ENCODE results near the gene CACNA1D.
A peak's percentile ranks its signal among the peaks of the same experiment; 100 is the strongest.

CACNA1D gene

DNA sequence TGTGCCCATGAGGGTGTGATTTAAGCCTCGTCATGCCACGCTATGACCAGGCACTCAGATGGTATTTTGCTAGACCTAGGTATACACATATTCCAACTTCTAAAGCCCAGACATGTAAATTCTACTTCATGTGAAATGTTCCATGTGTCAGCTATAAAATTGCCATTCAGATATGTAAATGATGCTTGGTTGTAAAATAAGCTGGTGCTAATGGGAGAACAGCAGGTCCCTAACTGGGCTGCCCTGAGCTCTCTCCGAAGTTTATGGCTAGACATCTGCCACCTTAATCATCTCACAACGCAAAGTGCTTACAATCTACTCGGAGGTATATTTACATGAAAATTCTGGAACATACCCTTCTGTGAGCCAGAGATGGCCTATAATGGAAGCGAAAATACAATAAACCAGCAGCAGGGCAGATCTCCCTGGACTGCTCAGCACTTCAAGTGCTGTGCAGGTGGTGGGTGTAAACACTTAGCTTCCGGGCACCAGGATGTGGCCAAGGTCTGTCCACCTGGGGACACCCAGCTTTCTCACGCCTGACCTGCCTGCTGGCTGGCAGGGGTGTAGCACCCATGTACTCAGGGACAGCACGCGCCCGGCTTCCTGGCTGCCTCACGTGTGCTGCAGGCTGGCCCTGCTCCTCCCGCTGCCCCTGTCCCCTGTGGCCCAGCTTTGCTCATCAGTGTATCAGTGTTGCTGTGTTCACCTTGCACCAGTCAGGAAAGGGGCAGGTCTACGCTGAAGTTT, 269.8 kb downstream of the CACNA1D start:
- DNase-seq, result no peak

- no peak for DNase-seq
These were observed 271.3 kb downstream of the CACNA1D start for GRCh38 chr3:53765753-53766152.

DNA sequence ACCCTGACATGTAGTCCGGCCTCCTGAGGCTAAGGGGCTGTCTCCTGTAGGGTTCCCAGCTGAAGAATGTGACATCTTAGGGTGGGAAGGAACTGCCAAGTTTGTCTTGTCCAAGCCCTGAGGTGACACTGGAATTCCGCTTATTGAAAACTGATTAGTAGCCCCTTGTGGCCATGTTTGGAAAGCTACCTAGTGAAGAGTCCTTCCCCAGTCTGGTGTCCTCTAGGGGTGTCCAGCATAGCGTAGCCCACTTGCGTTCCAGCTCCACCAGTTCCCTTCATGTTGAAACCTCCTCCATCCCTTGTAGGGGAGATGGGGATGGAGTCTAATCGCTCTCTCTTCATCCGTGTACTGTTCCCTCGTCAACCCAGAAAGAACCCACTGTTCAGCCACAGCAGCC, 272.3 kb downstream of the CACNA1D start:
- DNase-seq, result no peak

DNA sequence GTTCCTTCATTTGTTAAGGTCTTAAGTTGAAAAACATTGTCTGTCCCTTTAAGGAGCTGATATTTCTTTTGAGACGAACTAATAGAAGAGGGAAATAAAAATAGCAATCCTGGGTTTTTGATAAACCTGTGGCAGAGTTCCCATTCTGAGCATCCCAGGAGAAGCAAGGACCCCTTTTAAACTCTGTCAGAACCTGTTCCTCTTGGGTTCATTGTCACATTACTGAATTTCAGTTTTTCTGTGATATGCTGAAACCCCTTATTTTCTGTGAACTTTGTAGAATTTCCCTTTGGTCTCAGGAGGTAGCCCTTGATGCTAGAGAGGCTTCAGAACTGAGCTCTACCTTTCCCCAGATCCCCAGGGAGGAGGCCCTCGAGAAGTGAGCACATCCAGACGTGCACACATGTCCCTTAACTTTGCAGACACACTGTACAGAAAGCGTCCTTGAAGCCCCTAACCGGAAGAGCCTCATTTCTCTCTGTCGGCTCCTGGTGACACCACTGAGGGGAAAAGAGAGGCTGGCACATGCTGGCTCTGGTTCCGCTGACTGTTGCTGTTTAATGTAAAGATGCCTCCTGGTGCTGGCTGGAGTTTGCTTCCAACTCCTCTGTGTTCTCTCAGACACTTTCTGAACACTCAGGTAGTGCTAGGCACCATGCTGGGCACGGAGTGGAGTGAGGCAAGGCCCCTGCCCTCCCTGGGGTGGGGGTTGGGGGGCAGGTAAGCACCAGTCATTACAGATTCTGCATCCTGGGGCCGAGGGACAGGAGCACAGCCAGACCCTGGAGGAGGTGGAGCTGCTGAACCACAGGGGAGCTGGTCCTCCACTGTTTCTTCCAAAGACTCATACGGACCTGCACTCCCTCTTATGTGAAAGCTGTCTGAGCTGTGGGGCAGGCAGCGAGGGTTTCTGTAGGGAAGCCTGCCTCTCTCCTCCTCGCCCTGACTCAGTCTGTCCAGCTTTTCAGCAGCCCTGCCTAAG, 274.4 kb downstream of the CACNA1D start:
- no peak for DNase-seq

- DNase-seq, result no peak
These were observed 278.2 kb downstream of the CACNA1D start for GRCh38 chr3:53772562-53772961.

DNA sequence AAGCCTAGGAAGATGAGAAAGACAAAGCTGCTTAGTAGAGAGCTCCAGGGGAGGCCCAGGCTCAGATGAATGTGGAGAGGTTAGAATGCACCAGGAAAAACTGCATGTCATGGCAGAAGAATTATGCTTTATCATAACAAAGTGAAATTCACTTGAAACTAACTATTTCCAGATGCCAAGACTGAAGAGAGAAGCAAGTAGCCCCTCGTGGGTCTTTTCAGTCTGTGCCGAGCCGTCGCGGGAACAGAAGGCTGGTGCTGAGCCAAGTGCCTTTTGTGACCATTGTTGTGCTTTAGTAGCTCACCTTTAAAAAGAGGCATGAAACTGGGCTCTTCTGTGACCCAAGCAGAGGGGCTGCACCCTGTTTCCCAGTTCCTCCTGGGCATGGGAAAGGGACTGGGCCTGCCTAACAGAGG, 278.6 kb downstream of the CACNA1D start:
- peak; percentile 87 for DNase-seq

GRCh38 chr3:53773611-53774368, 279.4 kb downstream of the CACNA1D start:
- peak; percentile 92 for DNase-seq

DNA sequence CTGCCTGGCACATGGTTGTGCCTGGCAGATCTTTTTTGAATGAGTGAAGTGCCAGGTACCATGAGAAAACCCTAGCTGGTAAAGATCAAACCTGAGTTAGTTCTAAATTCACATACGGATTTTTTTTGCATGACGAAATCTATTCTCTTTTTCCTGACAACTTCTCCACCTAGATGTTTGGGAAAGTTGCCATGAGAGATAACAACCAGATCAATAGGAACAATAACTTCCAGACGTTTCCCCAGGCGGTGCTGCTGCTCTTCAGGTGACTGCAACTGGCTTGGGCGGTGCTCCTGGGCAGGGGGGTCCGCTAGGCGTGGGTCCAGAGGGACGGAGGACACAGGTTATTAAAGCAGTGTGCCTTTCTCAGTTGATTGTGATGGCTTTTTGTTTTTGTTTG, 280.0 kb downstream of the CACNA1D start:
- DNase-seq, result no peak

- DNase-seq, result no peak
These were observed 280.6 kb downstream of the CACNA1D start for GRCh38 chr3:53775018-53775417.

DNA sequence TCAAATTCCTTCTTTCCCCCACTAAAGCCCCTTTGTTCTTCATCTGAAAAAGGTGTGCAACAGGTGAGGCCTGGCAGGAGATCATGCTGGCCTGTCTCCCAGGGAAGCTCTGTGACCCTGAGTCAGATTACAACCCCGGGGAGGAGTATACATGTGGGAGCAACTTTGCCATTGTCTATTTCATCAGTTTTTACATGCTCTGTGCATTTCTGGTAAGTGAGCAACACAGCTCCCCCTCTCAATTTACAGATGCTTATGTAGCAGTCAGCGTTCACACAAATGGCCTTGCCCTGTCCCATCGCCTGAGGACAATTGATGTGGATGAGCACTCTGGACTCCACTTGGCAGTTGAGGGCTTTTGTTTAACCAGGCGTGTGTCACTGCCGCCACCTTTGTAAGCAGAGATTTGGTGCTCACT, 281.4 kb downstream of the CACNA1D start:
- peak; percentile 43 for DNase-seq

GRCh38 chr3:53776494-53777101, 282.2 kb downstream of the CACNA1D start:
- DNase-seq, result peak; percentile 82

DNA sequence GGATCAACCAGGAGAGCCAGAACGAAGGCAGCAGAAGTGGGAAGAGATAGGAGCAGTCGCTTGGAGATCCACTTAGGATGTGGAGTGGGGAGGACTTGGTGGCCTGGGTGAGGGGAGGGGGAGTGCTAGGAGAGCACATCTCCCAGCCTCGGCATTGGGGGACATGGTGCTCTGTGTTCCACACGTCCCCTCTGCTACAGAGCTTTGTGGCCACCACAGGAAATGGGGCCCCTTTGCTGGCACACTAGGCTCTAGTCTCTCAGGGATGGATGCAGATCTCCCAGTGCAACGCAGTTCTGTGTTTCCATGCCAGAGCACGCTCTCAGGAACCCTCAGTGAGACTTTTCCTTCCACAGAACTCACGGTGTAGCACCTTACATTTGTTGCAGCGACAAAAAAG, 283.1 kb downstream of the CACNA1D start:
- no peak for DNase-seq

DNA sequence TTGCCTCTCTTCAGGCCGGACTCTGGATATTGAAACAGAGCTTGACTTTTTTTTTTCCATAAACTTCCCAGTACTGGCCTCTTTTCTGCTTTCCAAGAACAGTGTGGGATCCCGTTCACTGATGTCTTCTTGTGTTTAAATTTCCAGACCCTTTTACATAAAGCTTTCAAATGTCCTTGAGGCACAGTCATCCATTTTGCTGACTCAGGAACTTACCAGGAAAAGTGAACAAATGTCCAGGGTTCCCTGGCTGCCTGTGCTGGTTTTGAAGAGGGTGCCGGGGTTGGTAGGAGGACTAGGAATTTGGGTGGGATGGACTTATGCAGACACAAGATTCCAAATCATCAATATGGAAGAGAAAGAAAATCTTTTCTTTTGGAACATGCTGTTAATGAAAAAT, 283.7 kb downstream of the CACNA1D start:
- no peak for DNase-seq

- DNase-seq, result no peak
These were observed 285.8 kb downstream of the CACNA1D start for GRCh38 chr3:53780171-53780570.

DNA sequence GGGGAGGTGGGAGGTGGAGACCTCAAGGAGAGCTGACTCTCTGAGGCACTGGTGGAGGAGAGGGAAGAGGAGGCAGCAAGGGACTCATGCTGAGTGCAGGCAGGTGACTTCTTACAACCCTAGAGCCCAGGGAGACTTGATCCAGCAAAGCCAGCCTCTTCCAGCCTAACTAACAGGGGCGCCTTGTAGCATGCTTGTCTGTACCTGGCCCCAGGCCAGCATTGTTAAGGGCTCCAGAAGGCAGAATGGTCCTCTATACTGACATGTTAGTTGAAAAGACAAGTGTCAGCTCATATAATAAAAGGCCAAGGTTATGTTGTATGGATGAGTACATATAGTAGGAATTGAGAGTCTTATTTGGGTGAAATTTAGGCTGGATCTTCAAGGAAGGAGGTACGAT, 286.4 kb downstream of the CACNA1D start:
- DNase-seq, result no peak

- no peak for DNase-seq
These were observed 292.6 kb downstream of the CACNA1D start for GRCh38 chr3:53787016-53787415.

DNA sequence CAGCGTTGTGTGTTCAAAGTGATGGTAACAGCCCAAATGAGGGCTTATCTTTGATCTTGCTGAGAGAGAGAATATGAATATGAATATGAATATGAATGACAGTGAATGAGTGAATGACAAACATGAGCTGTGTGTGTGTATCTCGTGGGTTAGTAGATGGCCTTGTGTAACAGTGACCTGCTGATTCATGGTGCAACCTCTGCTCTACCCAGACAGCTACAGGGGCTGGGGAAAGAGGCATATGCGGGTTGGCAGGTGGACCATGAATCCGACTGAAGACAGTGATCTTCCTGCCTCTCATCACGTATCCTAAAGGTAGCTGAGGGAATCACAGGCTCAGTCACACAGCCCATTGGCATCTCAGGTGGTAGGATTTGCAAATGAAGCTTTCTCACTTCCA, 293.6 kb downstream of the CACNA1D start:
- DNase-seq, result no peak

DNA sequence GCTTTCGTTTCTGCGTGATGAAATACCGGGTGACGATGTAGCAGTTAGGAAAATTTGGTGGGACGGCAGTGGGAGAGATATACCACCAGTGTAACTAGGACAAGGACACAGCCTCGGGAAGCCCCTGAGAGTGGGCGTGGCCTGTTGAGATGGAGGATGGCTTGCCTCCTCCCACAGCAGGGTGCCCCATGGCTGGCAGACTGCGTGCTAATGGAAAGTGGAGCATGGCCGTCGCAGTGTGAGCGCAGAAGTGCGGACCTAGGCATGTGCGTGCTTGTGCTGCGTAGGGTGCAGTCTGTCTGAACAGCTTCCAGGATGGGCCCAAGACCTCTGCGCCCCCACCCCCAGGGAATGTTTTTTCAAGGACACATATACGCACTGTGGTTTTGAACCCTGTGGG, 295.0 kb downstream of the CACNA1D start:
- DNase-seq, result no peak

DNA sequence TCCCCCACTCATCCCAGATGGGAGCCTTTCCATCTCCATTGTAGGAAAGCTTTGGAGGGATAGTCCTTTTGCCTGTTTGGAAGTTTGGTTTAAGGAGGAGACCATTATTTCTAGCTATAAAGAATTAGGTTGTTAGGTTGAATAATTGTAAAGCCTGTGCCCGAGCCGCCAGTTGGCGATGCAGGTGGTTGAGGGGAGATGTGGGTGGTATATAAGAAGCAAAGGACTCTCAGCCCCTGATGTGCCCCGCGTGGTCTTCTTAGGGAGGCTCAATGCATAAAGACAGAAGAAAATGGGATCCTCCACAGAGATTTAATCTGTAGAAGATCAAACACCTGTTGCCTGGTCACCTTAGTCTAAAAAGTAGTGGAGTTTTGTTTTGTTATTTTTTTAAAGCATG, 296.1 kb downstream of the CACNA1D start:
- DNase-seq, result no peak

- DNase-seq, result no peak
These were observed 296.9 kb downstream of the CACNA1D start for GRCh38 chr3:53791317-53791716.

GRCh38 chr3:53792866-53793265, 298.5 kb downstream of the CACNA1D start:
- no peak for DNase-seq

DNA sequence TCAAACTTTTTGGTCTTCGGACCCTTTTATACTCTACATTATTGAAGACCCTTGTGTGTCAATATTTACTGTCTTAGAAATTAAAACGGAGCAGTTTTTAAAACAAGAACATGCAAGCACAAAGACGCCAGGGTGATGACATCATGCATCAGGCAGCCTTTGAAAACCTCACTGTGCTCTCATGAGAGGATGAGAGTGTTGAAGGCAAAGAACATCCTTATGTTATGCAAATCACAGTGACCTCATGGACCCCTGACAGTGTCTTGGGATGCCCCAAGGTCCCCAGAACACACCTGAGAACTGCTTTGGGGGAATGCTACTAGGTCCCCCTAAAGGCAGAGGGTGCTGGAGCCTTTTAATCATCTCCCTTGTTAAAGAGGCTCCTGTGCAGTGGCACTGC, 300.2 kb downstream of the CACNA1D start:
- DNase-seq, result peak; percentile 50

- DNase-seq, result no peak
These were observed 300.8 kb downstream of the CACNA1D start for GRCh38 chr3:53795176-53795575.
